ENCODE measurements around the gene PRKG1. TPM values are rescaled to one million over a fixed set of nuclear protein-coding genes. Genes with fewer than 3 reads are reported as not detected.

The PRKG1 gene
- total RNA-seq, 1 experiment from 2014 or later, result 16.5 TPM

DNA sequence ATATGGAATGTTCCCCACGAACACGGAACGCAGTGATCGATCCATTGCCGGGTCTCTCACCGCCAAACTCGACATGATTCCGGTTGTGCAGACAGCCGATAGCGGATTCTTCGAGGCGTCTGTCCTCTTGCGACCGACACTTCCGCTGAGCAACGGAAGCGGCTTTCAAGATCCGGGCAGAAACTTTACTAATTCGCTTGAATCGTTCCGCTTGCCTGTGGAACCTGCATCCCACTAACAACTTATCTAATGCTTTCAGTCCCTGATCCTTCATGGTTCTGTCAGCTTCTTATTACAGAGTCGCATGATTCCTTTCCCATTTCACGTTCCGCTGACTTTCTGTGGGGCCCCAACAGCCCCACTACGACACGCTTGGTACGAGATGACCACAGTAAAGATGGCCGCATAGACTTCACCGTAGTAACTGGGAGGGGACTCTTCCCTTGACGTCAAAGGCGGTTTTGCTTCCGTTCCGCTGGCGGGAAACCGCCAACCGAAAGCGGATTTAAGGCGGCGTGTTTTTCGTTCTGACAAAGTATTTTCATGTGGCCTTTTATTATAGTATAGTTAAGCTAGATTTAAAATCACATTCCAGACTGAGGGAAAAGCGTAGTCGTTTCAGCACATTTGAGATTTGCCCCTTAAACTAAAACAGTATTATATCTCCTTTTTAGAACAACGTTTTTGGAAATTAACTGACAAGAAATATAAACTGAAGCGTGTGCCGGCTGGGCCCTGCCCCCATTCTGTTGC lies 625.4 kb downstream of the PRKG1 start, which contains the start of gene CSTF2T (continued):
- TF ChIP-seq, protein P1, sequence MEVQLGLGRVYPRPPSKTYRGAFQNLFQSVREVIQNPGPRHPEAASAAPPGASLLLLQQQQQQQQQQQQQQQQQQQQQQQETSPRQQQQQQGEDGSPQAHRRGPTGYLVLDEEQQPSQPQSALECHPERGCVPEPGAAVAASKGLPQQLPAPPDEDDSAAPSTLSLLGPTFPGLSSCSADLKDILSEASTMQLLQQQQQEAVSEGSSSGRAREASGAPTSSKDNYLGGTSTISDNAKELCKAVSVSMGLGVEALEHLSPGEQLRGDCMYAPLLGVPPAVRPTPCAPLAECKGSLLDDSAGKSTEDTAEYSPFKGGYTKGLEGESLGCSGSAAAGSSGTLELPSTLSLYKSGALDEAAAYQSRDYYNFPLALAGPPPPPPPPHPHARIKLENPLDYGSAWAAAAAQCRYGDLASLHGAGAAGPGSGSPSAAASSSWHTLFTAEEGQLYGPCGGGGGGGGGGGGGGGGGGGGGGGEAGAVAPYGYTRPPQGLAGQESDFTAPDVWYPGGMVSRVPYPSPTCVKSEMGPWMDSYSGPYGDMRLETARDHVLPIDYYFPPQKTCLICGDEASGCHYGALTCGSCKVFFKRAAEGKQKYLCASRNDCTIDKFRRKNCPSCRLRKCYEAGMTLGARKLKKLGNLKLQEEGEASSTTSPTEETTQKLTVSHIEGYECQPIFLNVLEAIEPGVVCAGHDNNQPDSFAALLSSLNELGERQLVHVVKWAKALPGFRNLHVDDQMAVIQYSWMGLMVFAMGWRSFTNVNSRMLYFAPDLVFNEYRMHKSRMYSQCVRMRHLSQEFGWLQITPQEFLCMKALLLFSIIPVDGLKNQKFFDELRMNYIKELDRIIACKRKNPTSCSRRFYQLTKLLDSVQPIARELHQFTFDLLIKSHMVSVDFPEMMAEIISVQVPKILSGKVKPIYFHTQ (CRISPR knock-in tag; IDR thresholded peaks at IDR 0.05), result no peak
- no peak for TF ChIP-seq SMAD3 (CRISPR knock-in tag; IDR thresholded peaks at IDR 0.05; ENCODE audit: borderline replicate concordance)
- TF ChIP-seq, protein P2, sequence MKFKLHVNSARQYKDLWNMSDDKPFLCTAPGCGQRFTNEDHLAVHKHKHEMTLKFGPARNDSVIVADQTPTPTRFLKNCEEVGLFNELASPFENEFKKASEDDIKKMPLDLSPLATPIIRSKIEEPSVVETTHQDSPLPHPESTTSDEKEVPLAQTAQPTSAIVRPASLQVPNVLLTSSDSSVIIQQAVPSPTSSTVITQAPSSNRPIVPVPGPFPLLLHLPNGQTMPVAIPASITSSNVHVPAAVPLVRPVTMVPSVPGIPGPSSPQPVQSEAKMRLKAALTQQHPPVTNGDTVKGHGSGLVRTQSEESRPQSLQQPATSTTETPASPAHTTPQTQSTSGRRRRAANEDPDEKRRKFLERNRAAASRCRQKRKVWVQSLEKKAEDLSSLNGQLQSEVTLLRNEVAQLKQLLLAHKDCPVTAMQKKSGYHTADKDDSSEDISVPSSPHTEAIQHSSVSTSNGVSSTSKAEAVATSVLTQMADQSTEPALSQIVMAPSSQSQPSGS (CRISPR knock-in tag; IDR thresholded peaks at IDR 0.05; ENCODE audit: borderline replicate concordance, low read depth), result no peak
- TF ChIP-seq ETV6 (CRISPR knock-in tag; IDR thresholded peaks at IDR 0.05), result 0 out of 2 replicates have a peak, but pooled peaks have one; percentile 57
- TF ChIP-seq STAT6 (CRISPR knock-in tag; conservative IDR thresholded peaks at IDR 0.05; ENCODE audit: low read depth), result no peak
- TF ChIP-seq HMGXB4 (CRISPR knock-in tag; IDR thresholded peaks at IDR 0.05), result peak; percentile 25; the same call in 1 of the 2 replicates
- peak; percentile 98 for TF ChIP-seq E2F5 (CRISPR knock-in tag; IDR thresholded peaks at IDR 0.05)
- TF ChIP-seq, protein P3, sequence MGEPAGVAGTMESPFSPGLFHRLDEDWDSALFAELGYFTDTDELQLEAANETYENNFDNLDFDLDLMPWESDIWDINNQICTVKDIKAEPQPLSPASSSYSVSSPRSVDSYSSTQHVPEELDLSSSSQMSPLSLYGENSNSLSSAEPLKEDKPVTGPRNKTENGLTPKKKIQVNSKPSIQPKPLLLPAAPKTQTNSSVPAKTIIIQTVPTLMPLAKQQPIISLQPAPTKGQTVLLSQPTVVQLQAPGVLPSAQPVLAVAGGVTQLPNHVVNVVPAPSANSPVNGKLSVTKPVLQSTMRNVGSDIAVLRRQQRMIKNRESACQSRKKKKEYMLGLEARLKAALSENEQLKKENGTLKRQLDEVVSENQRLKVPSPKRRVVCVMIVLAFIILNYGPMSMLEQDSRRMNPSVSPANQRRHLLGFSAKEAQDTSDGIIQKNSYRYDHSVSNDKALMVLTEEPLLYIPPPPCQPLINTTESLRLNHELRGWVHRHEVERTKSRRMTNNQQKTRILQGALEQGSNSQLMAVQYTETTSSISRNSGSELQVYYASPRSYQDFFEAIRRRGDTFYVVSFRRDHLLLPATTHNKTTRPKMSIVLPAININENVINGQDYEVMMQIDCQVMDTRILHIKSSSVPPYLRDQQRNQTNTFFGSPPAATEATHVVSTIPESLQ (CRISPR knock-in tag; IDR thresholded peaks at IDR 0.05), result no peak
- no peak for TF ChIP-seq MXD4 (CRISPR knock-in tag; IDR thresholded peaks at IDR 0.05; ENCODE audit: borderline replicate concordance)
- TF ChIP-seq SP1 (CRISPR knock-in tag; conservative IDR thresholded peaks at IDR 0.05), result peak; percentile 86
- TF ChIP-seq, protein P4, sequence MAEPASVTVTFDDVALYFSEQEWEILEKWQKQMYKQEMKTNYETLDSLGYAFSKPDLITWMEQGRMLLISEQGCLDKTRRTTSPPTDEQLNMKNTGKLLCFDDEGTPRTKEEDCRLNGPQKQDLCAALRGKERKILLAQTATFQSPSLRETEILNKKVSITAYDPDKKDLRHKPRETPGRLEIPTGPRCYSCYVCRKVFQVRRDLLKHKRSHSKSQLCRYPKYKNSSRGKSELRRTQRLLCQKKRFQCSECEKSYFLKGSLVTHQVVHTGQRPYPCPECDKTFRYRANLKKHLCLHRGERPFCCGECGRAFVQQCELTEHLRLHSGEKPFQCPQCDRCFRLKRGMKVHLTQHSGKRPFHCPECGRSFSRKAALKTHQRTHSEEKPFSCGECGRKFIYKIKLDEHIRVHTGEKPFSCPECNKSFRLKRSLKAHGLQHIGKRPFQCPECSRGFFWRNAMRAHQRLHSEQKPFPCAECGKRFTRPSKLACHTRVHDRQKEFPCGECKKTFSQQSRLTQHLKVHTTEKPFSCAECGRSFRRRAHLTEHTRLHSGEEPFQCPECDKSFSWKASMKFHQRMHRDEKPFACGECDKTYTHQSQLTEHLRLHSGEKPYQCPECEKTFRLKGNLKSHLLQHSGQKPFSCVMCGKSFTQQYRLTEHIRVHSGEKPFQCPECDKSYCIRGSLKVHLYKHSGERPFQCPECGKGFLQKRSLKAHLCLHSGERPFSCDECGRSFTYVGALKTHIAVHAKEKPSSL (CRISPR knock-in tag; conservative IDR thresholded peaks at IDR 0.05), result no peak
- TF ChIP-seq, protein P5, sequence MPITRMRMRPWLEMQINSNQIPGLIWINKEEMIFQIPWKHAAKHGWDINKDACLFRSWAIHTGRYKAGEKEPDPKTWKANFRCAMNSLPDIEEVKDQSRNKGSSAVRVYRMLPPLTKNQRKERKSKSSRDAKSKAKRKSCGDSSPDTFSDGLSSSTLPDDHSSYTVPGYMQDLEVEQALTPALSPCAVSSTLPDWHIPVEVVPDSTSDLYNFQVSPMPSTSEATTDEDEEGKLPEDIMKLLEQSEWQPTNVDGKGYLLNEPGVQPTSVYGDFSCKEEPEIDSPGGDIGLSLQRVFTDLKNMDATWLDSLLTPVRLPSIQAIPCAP (CRISPR knock-in tag; IDR thresholded peaks at IDR 0.05), result peak; percentile 14; the same call in 1 of the 2 replicates
- TF ChIP-seq E2F4 (CRISPR knock-in tag; IDR thresholded peaks at IDR 0.05; ENCODE audit: borderline replicate concordance, low read depth), result peak; percentile 86; the same call in 1 of the 2 replicates
- TF ChIP-seq, protein P6, sequence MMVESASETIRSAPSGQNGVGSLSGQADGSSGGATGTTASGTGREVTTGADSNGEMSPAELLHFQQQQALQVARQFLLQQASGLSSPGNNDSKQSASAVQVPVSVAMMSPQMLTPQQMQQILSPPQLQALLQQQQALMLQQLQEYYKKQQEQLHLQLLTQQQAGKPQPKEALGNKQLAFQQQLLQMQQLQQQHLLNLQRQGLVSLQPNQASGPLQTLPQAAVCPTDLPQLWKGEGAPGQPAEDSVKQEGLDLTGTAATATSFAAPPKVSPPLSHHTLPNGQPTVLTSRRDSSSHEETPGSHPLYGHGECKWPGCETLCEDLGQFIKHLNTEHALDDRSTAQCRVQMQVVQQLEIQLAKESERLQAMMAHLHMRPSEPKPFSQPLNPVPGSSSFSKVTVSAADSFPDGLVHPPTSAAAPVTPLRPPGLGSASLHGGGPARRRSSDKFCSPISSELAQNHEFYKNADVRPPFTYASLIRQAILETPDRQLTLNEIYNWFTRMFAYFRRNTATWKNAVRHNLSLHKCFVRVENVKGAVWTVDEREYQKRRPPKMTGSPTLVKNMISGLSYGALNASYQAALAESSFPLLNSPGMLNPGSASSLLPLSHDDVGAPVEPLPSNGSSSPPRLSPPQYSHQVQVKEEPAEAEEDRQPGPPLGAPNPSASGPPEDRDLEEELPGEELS (CRISPR knock-in tag; IDR thresholded peaks at IDR 0.05), result 0 out of 2 replicates have a peak, but pooled peaks have one; percentile 18
- TF ChIP-seq ZNF396 (CRISPR knock-in tag; IDR thresholded peaks at IDR 0.05; ENCODE audit: borderline replicate concordance), result peak; percentile 15; the same call in 1 of the 2 replicates
- TF ChIP-seq, protein P7, sequence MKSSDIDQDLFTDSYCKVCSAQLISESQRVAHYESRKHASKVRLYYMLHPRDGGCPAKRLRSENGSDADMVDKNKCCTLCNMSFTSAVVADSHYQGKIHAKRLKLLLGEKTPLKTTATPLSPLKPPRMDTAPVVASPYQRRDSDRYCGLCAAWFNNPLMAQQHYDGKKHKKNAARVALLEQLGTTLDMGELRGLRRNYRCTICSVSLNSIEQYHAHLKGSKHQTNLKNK (CRISPR knock-in tag; IDR thresholded peaks at IDR 0.05), result no peak
- TF ChIP-seq CBFB (CRISPR knock-in tag; IDR thresholded peaks at IDR 0.05; ENCODE audit: low read depth), result no peak

Data from WTC11 (cell line).